ENCODE results near the gene KDSR. TPM values are rescaled to one million over a fixed set of nuclear protein-coding genes. Genes with fewer than 3 reads are reported as not detected.

The KDSR gene
- total RNA-seq, 4 donors from 2014 or later = 32.3 to 56.7 (median 42.6) TPM

DNA sequence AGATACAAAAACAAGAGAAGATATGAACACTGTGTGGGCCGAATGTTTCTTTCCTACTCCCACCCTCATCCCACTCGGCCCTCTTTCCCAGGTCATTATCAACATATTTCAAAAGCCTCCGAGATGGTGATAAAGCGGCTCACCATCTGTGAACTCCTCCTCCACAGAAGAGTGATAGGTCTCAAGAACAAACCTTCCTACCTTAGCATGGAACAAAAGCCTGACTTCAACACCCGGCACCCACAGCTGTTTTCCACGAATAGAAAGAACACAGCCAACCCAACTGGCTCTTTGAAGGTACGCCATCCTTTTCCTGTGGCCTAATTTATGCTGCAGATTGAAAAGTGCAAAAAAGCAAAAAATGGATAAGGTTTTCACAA, 76.2 kb downstream of the KDSR start:
- TF ChIP-seq, protein P1, sequence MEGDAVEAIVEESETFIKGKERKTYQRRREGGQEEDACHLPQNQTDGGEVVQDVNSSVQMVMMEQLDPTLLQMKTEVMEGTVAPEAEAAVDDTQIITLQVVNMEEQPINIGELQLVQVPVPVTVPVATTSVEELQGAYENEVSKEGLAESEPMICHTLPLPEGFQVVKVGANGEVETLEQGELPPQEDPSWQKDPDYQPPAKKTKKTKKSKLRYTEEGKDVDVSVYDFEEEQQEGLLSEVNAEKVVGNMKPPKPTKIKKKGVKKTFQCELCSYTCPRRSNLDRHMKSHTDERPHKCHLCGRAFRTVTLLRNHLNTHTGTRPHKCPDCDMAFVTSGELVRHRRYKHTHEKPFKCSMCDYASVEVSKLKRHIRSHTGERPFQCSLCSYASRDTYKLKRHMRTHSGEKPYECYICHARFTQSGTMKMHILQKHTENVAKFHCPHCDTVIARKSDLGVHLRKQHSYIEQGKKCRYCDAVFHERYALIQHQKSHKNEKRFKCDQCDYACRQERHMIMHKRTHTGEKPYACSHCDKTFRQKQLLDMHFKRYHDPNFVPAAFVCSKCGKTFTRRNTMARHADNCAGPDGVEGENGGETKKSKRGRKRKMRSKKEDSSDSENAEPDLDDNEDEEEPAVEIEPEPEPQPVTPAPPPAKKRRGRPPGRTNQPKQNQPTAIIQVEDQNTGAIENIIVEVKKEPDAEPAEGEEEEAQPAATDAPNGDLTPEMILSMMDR (IDR thresholded peaks at IDR 0.05) = no peak
- peak; percentile 47 for ATAC-seq (ENCODE audit: low FRiP score)

DNA sequence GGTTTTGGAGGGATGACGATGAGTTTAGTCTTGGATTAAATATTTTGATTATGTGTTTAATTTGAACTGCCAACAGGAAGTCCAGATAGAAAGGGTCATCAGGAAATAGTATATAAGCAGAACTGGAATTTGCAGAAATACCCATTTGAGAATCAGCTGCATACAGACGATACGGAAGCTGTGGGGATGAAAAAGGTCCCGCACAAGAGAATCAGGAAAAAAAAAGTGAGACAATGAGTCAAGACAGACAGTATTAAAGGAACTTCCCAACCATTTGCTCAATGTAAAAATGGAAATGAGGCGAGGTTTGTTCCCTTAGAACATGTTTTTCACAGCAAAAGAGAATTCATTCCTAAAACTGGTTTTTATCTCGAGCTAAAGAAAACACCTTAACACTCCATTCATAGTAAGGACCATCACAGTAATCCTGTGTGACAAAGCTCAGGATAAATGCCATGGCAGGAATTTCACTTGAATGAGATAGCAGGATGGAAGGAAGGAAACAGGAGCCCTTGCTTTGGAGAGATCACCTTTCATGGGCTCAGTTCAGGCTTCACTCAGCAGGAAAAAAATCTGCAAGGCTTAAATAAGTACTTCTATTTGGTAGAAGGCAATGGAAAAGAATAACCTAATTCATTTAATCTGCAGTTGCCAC, 76.7 kb downstream of the KDSR start:
- no peak for ATAC-seq (ENCODE audit: low FRiP score)
- no peak for DNase-seq (ENCODE audit: low spot score)
- TF ChIP-seq, protein P1 (IDR thresholded peaks at IDR 0.05) = no peak

More for the DNA sequence above, 76.2 kb downstream of the KDSR start:
- DNase-seq (ENCODE audit: low spot score) = no peak

DNA sequence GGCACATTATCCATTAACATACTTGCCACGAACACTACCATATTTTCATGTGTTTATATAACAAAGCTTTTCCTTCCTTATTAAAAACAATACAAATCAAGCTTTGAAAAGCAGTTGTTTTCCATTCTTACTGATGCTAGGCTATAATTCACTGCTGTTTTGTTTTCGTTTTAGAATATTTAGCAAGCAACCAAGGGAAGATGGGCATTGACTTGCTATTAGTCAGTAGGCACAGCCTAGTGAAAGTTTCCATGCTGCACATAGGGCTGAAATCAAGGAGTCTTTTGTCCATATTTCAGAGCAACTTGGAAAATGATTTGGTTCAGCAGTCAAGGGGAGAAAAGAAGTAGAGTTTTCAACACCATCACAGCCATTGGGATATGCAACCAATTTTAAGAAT, 78.7 kb downstream of the KDSR start:
- no peak for DNase-seq (ENCODE audit: low spot score)
- TF ChIP-seq, protein P1 (IDR thresholded peaks at IDR 0.05) = no peak
- ATAC-seq (ENCODE audit: low FRiP score) = no peak

DNA sequence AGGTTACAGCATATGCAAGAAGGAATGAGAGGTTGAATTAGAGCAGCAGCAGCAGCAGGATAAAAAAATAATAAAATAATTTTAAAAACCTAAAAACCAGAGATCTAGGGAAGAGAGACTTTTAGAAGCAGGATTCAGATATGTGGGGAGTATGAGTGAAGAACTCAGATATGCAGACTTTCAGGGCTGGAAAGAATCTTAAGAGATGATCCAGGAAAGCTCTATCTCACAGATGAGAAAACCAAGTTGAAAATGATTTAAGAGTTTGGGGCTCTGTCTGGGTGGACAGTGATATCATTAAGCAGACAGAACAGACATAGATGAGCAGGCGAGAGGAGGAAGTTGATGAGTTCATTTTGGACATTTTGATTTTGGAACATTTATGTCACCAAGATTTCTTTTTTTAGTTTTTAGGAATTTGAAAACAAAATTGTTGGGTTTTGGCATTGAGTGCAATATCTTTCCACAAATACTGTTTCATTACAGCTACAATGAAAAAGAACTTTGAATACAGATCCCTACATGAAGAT, 79.2 kb downstream of the KDSR start:
- ATAC-seq (ENCODE audit: low FRiP score) (no peak), DNase-seq (ENCODE audit: low spot score) (no peak)
- TF ChIP-seq, protein P1 (IDR thresholded peaks at IDR 0.05) = no peak

DNA sequence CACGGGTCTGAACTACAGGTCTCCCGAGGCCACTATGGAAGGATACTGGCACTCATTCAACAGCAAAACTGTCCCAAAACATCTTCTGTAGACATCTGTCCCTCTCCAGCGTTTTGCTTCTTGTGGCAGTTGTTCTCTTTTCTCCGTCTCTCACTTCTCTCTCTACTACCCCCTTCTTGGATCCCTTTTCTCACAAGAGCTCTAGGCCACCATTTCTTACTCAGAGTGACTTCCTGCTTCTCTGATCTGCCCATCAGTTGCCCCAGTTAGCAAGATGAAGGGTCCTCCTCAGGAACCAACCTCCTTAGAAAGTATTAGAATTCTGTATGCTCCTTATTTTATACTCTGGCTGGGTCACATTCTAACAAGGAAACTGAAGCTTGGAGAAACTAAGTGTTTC, 80.1 kb downstream of the KDSR start:
- no peak for DNase-seq (ENCODE audit: low spot score)
- no peak for ATAC-seq (ENCODE audit: low FRiP score)

DNA sequence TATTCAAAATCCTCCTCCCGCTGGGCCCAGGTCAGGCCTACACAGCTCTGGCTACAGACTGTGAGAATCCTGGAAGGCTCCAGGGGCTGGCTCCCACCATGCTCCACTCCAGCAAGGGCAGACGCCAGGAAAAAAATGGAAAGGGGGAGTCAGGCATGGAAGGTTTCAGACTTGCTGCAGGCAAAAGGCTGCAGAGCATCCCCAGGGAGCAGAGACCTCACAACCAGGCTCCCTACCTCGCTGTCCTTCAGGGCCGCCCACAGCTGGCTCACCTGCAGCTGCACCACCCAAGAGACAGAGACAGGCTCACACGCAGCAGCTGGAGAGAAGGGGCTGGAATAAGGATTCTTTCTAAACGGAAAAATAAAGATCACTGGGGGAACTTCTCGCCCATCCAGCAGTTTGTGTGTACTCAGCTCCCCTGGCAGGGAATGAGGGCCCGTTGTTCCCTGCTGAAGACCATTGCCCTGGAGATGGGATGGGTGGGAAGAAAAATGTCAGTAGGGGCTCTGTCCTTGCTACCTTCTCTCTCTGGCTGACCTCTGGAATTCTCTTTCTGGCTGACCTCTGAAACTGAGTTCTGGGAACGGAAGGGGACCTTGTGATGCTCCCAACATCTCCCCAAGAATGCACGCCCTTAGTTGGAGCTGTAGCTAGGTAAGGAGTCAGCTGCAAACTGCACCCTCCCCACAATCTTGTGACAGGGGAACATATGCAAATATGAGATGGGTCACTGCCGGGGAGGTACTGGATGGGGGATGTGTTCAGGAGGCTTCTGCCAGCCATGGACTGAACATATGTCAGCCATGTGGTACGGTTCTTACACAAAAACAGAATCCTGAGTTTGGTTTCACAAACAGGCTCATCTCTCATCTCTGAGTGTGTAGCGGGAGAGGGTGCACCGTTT, 81.9 kb downstream of the KDSR start:
- DNase-seq (ENCODE audit: low spot score) (no peak), ATAC-seq (ENCODE audit: low FRiP score) (no peak)
- TF ChIP-seq, protein P1 (IDR thresholded peaks at IDR 0.05) = no peak

More for the DNA sequence above, 80.1 kb downstream of the KDSR start:
- TF ChIP-seq, protein P1 (IDR thresholded peaks at IDR 0.05) = no peak

All from omental fat pad (tissue), 4 donors.